IMR-90 (cell line): ENCODE results near the gene PLCL1. TPM values are rescaled to one million over a fixed set of nuclear protein-coding genes. Genes with fewer than 3 reads are reported as not detected.

ENCODE experiments used
- ATAC-seq: fragments of 200-7000 bp; cut with Tn5 transposase; 2 replicates; pipeline ENCODE4 v1.9.1; 2020; ENCODE audit warnings: low read depth, mild to moderate bottlenecking, moderate library complexity
- BruUV-seq: library from RNA; stranded (reverse); fragments of 400-500 nt; replicated peaks from 2 replicates; lab custom pipeline; 2021; lab: Mats Ljungman, UMichigan
- CTCF ChIA-PET: fragments of 300-600 bp; formaldehyde crosslinking; extraction: SDS; loops from one replicate; lab custom pipeline; 2021; ENCODE audit warnings: antibody characterized with exemption; lab: Yijun Ruan, JAX
- POLR2A ChIA-PET: fragments of 300-600 bp; sonication (Branson Sonifier 250); formaldehyde crosslinking; loops from one replicate; lab custom pipeline; 2022; ENCODE audit warnings: antibody characterized with exemption; ENCODE audit not compliant: unreplicated experiment; lab: Charles Lee
- DNase-seq: peaks from one replicate; pipeline ENCODE4 v3.0.0; 2013
- H2AFZ ChIP-seq: replicated peaks from 2 replicates; pipeline ENCODE3; 2013; ENCODE audit warnings: low read length, mild to moderate bottlenecking; ENCODE audit not compliant: poor library complexity
- H2AK5ac ChIP-seq: 2 replicates; pipeline ENCODE4 v1.6.1; 2013; ENCODE audit warnings: low read depth, low read length, inconsistent platforms
- H2AK9ac ChIP-seq: replicated peaks from 2 replicates; pipeline ENCODE3; 2013; ENCODE audit warnings: mild to moderate bottlenecking, low read depth, low read length, moderate library complexity; ENCODE audit not compliant: poor library complexity
- H2BK120ac ChIP-seq: 2 replicates; pipeline ENCODE4 v1.6.1; 2013; ENCODE audit warnings: low read depth, low read length, inconsistent platforms
- H2BK15ac ChIP-seq: 3 replicates; pipeline ENCODE4 v1.6.1; 2013; ENCODE audit warnings: low read depth, low read length, inconsistent platforms
- H2BK20ac ChIP-seq: 2 replicates; pipeline ENCODE4 v1.6.1; 2013; ENCODE audit warnings: low read depth, mild to moderate bottlenecking, inconsistent platforms, low read length, moderate library complexity
- H2BK5ac ChIP-seq: 2 replicates; pipeline ENCODE4 v1.6.1; 2013; ENCODE audit warnings: mild to moderate bottlenecking, low read depth, low read length, inconsistent platforms; ENCODE audit not compliant: poor library complexity, severe bottlenecking
- H3K14ac ChIP-seq: replicated peaks from 2 replicates; pipeline ENCODE4 v1.6.1; 2013; ENCODE audit warnings: low read depth, low read length, inconsistent platforms
- H3K18ac ChIP-seq: 2 replicates; pipeline ENCODE4 v1.6.1; 2013; ENCODE audit warnings: low read depth, low read length, control low read depth
- H3K23ac ChIP-seq: 2 replicates; pipeline ENCODE4 v1.6.1; 2013; ENCODE audit warnings: low read depth, low read length, inconsistent platforms
- H3K27ac ChIP-seq: 2 replicates; pipeline ENCODE4 v1.5.1; 2013; ENCODE audit warnings: mild to moderate bottlenecking, control low read depth, low read length; ENCODE audit not compliant: insufficient read depth
- H3K27me3 ChIP-seq: 2 replicates; pipeline ENCODE4 v1.6.1; 2013; ENCODE audit warnings: low read length; ENCODE audit not compliant: control insufficient read depth, insufficient read depth
- H3K36me3 ChIP-seq: 2 replicates; pipeline ENCODE4 v1.6.1; 2013; ENCODE audit warnings: low read length, mixed read lengths; ENCODE audit not compliant: control insufficient read depth, insufficient read depth
- H3K4ac ChIP-seq: 2 replicates; pipeline ENCODE4 v1.6.1; 2013; ENCODE audit warnings: low read depth, low read length, inconsistent platforms
- H3K4me1 ChIP-seq: 2 replicates; pipeline ENCODE4 v1.6.1; 2013; ENCODE audit warnings: low read length, mixed read lengths; ENCODE audit not compliant: control insufficient read depth, insufficient read depth
- H3K4me2 ChIP-seq: 2 replicates; pipeline ENCODE4 v1.6.1; 2013; ENCODE audit warnings: low read depth, mild to moderate bottlenecking, control low read depth, low read length, moderate library complexity
- H3K4me3 ChIP-seq: 2 replicates; pipeline ENCODE4 v1.5.1; 2013; ENCODE audit warnings: low read depth, mild to moderate bottlenecking, control low read depth, low read length, moderate library complexity; ENCODE audit not compliant: insufficient read depth
- H3K56ac ChIP-seq: 2 replicates; pipeline ENCODE4 v1.6.1; 2013; ENCODE audit warnings: low read length, inconsistent platforms; ENCODE audit not compliant: insufficient read depth; ENCODE audit errors: extremely low read depth
- H3K79me1 ChIP-seq, 2 experiments: 2 replicates each; pipeline ENCODE4 v1.6.1; 2013; ENCODE audit warnings: low read length in 2 of 2, inconsistent platforms in 1 of 2, low read depth in 1 of 2
- H3K9ac ChIP-seq: 2 replicates; pipeline ENCODE4 v1.6.1; 2013; ENCODE audit warnings: low read depth, low read length, control low read depth
- H3K9me1 ChIP-seq: 2 replicates; pipeline ENCODE4 v1.6.1; 2013; ENCODE audit warnings: low read length, inconsistent platforms; ENCODE audit not compliant: insufficient read depth
- H3K9me3 ChIP-seq: 2 replicates; pipeline ENCODE4 v1.6.1; 2013; ENCODE audit warnings: low read length; ENCODE audit not compliant: control insufficient read depth, insufficient read depth
- H4K20me1 ChIP-seq: 2 replicates; pipeline ENCODE4 v1.6.1; 2013; ENCODE audit warnings: low read length, inconsistent platforms; ENCODE audit not compliant: insufficient read depth
- H4K5ac ChIP-seq: 2 replicates; pipeline ENCODE4 v1.6.1; 2013; ENCODE audit warnings: mild to moderate bottlenecking, low read depth, low read length, control low read depth
- H4K8ac ChIP-seq, 2 experiments: 2 replicates each; pipeline ENCODE4 v1.6.1; 2013; ENCODE audit warnings: low read depth in 2 of 2, low read length in 2 of 2, control low read depth in 1 of 2, inconsistent platforms in 1 of 2
- H4K91ac ChIP-seq: 2 replicates; pipeline ENCODE4 v1.6.1; 2013; ENCODE audit warnings: low read depth, low read length, inconsistent platforms; ENCODE audit not compliant: insufficient read depth
- BHLHE40 ChIP-seq: fragments of 150-350 bp; IDR thresholded peaks from 2 replicates; pipeline ENCODE4 v1.6.1; 2016; ENCODE audit warnings: mild to moderate bottlenecking, low read depth, low read length
- CEBPB ChIP-seq: IDR thresholded peaks from 2 replicates; pipeline ENCODE4 v1.6.1; 2012; ENCODE audit warnings: low read depth, low read length, improper control_type of control experiment
- CHD1 ChIP-seq: IDR thresholded peaks from 2 replicates; pipeline ENCODE4 v1.6.1; 2012; ENCODE audit warnings: low read depth, low read length, improper control_type of control experiment
- MAFK ChIP-seq: IDR thresholded peaks from 2 replicates; pipeline ENCODE4 v1.6.1; 2012; ENCODE audit warnings: low read depth, low read length, improper control_type of control experiment
- MAZ ChIP-seq: IDR thresholded peaks from 2 replicates; pipeline ENCODE4 v1.6.1; 2012; ENCODE audit warnings: low read depth, mild to moderate bottlenecking, low read length, improper control_type of control experiment, moderate library complexity, borderline replicate concordance
- NFE2L2 ChIP-seq: fragments of 150-350 bp; IDR thresholded peaks from 2 replicates; pipeline ENCODE4 v1.6.1; 2016; ENCODE audit warnings: low read depth, mild to moderate bottlenecking, low read length
- POLR2A ChIP-seq: IDR thresholded peaks from 2 replicates; pipeline ENCODE4 v1.6.1; 2012; ENCODE audit warnings: mild to moderate bottlenecking, low read depth, low read length
- RAD21 ChIP-seq: IDR thresholded peaks from 2 replicates; pipeline ENCODE4 v1.6.1; 2012; ENCODE audit warnings: low read length, improper control_type of control experiment
- RCOR1 ChIP-seq: IDR thresholded peaks from 2 replicates; pipeline ENCODE4 v1.6.1; 2012; ENCODE audit warnings: mild to moderate bottlenecking, low read length, improper control_type of control experiment; ENCODE audit not compliant: insufficient replicate concordance
- SMC3 ChIP-seq: fragments of 150-350 bp; IDR thresholded peaks from 2 replicates; pipeline ENCODE4 v1.6.1; 2016; ENCODE audit warnings: low read depth, mild to moderate bottlenecking, antibody characterized with exemption, low read length, moderate library complexity
- WGBS, 2 experiments: methylation state at CpG; one replicate each; pipeline versions ENCODE4 v1.1.5 to v1.1.7; 2013; ENCODE audit warnings: missing lambda C conversion rate in 2 of 2; ENCODE audit not compliant: insufficient read length in 1 of 2; ENCODE audit errors: extremely low coverage in 2 of 2; 5-methylcytosine and 5-hydroxymethylcytosine counted together
- dilution Hi-C: fragments of 300-500 bp; cut with HindIII; formaldehyde crosslinking; loops from one replicate; pipeline ENCODE4 v1.14.3; 2018; ENCODE audit warnings: low sequenced_read_pairs; ENCODE audit not compliant: unreplicated experiment
- in situ Hi-C: fragments of 300-500 bp; cut with MboI; formaldehyde crosslinking; loops from 3 replicates; pipeline ENCODE4 v1.14.3; 2019; ENCODE audit warnings: low sequenced_read_pairs, inconsistent platforms, mixed read lengths
- intact Hi-C: fragments of 100-400 bp; cut with micrococcal nuclease; formaldehyde crosslinking; loops from 2 replicates; pipeline ENCODE4 v1.10.0; 2022
- polyA plus RNA-seq, 3 experiments: library from polyadenylated mRNA; depleted of rRNA; stranded (reverse); fragments of >200 nt; gene quantifications; 2 replicates each; pipeline ENCODE4 v1.2.3, GENCODE V29; 2012; ENCODE audit warnings: low replicate concordance in 1 of 3
- total RNA-seq: library from RNA; depleted of rRNA; stranded (reverse); fragments of >200 nt; gene quantifications from 2 replicates; pipeline ENCODE4 v1.2.3, GENCODE V29; 2012
- TF ChIP-seq, protein P1 (sequence below): fragments of 150-350 bp; IDR thresholded peaks from 2 replicates; pipeline ENCODE4 v1.6.1; 2016; ENCODE audit warnings: low read depth, mild to moderate bottlenecking, low read length, moderate library complexity, borderline replicate concordance
- TF ChIP-seq, protein P2 (sequence below): conservative IDR thresholded peaks from 2 replicates; pipeline ENCODE4 v1.5.1; 2012; ENCODE audit warnings: mild to moderate bottlenecking, low read depth, low read length, improper control_type of control experiment
- TF ChIP-seq, protein P3 (sequence below): fragments of 150-350 bp; IDR thresholded peaks from 2 replicates; pipeline ENCODE4 v1.6.1; 2017; ENCODE audit warnings: mild to moderate bottlenecking, antibody characterized with exemption, low read length, low read depth

Gene PLCL1
- total and polyA plus RNA-seq, 2 of the 4 experiments (the other 2 are of a cell fraction), result 0.14 to 0.18 TPM

DNA sequence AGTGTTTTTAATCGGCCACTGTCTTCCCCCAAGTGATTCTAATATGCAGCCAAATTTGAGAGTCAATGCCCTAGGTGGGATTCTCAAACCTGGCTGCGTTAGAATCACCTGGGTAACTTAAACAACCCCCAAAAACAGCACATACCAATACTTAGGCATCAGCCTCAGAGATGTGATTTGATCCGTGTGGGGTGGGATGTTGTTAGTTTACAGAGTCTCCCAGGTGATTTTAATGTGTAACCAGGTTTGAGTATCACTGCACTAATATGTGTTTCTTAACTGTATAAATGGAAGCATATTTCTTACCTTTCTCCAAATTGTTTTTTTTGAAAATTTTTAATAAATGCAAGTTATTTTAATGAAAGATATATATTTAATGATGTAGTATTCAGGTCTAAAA is 135.4 kb downstream of the PLCL1 start:
- WGBS, 2 experiments, result no CpG with 5 or more reads among the region's 3 CpGs

More for the DNA sequence above, 135.4 kb downstream of the PLCL1 start:
- Histone ChIP-seq H3K27ac (no peak overlapping the region), H4K5ac (no peak overlapping the region), H3K9ac (no peak overlapping the region), H3K79me1 (no peaks in the 10 kb centered on the region), H3K23ac (no peak overlapping the region), H3K27me3 (no peaks in the 10 kb centered on the region), H4K20me1 (no peaks in the 10 kb centered on the region), H3K4me2 (no peak overlapping the region), H4K8ac (no peak overlapping the region), H2BK5ac (no peak overlapping the region), H2BK120ac (no peak overlapping the region), H2AK9ac (no peak overlapping the region), H3K56ac (no peak overlapping the region), H3K9me1 (no peaks in the 10 kb centered on the region), H3K14ac (no peak overlapping the region), H3K4me1 (no peaks in the 10 kb centered on the region), H3K9me3 (no peaks in the 10 kb centered on the region), H3K18ac (no peak overlapping the region), H3K36me3 (no peaks in the 10 kb centered on the region), H2BK15ac (no peak overlapping the region), H2AK5ac (no peak overlapping the region), H3K4me3 (no peak overlapping the region), H2BK20ac (no peak overlapping the region), H3K4ac (no peak overlapping the region), H4K91ac (no peak overlapping the region), H2AFZ (no peak overlapping the region)
- TF ChIP-seq RAD21 (no peak), MAZ (no peak), CHD1 (no peak), CEBPB (no peak), SMC3 (no peak), MAFK (no peak), BHLHE40 (no peak), NFE2L2 (no peak), POLR2A (no peak), RCOR1 (no peak)
- TF ChIP-seq, protein P1, sequence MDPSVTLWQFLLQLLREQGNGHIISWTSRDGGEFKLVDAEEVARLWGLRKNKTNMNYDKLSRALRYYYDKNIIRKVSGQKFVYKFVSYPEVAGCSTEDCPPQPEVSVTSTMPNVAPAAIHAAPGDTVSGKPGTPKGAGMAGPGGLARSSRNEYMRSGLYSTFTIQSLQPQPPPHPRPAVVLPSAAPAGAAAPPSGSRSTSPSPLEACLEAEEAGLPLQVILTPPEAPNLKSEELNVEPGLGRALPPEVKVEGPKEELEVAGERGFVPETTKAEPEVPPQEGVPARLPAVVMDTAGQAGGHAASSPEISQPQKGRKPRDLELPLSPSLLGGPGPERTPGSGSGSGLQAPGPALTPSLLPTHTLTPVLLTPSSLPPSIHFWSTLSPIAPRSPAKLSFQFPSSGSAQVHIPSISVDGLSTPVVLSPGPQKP, result no peak
- TF ChIP-seq, protein P2, sequence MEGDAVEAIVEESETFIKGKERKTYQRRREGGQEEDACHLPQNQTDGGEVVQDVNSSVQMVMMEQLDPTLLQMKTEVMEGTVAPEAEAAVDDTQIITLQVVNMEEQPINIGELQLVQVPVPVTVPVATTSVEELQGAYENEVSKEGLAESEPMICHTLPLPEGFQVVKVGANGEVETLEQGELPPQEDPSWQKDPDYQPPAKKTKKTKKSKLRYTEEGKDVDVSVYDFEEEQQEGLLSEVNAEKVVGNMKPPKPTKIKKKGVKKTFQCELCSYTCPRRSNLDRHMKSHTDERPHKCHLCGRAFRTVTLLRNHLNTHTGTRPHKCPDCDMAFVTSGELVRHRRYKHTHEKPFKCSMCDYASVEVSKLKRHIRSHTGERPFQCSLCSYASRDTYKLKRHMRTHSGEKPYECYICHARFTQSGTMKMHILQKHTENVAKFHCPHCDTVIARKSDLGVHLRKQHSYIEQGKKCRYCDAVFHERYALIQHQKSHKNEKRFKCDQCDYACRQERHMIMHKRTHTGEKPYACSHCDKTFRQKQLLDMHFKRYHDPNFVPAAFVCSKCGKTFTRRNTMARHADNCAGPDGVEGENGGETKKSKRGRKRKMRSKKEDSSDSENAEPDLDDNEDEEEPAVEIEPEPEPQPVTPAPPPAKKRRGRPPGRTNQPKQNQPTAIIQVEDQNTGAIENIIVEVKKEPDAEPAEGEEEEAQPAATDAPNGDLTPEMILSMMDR, result no peak
- TF ChIP-seq, protein P3, sequence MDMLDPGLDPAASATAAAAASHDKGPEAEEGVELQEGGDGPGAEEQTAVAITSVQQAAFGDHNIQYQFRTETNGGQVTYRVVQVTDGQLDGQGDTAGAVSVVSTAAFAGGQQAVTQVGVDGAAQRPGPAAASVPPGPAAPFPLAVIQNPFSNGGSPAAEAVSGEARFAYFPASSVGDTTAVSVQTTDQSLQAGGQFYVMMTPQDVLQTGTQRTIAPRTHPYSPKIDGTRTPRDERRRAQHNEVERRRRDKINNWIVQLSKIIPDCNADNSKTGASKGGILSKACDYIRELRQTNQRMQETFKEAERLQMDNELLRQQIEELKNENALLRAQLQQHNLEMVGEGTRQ, result no peak
- DNase-seq (no peak), ATAC-seq (no peak)
- ChIA-PET CTCF (no interaction called here), POLR2A (no interaction called here)
- in situ Hi-C loops, result no loop called here
- intact Hi-C loops, result no loop called here
- BruUV-seq, result no TSS peak
- dilution Hi-C loops, result no loop called here
